Suprapubic skin (tissue), 4 donors: ENCODE results near the gene TMEM94.

Source experiments
- CTCF ChIP-seq, 2 donors: fragments of 200-600 bp in 1 of 2; fragments of 450-650 bp in 1 of 2; sonication (generic) in 1 of 2; IDR thresholded peaks; one replicate each; pipeline ENCODE4 v1.5.1; 2016 to 2019; ENCODE audit warnings: antibody characterized with exemption in 2 of 2, mild to moderate bottlenecking in 1 of 2, moderate library complexity in 1 of 2
- EP300 ChIP-seq: sonication (generic); formaldehyde crosslinking; IDR thresholded peaks from one replicate; pipeline ENCODE4 v1.6.1; 2017; ENCODE audit warnings: antibody characterized with exemption
- POLR2AphosphoS5 ChIP-seq, 3 donors: sonication (generic); formaldehyde crosslinking; IDR thresholded peaks; one replicate each; pipeline ENCODE4 v1.6.1; 2017; ENCODE audit warnings: antibody characterized with exemption in 3 of 3

DNA sequence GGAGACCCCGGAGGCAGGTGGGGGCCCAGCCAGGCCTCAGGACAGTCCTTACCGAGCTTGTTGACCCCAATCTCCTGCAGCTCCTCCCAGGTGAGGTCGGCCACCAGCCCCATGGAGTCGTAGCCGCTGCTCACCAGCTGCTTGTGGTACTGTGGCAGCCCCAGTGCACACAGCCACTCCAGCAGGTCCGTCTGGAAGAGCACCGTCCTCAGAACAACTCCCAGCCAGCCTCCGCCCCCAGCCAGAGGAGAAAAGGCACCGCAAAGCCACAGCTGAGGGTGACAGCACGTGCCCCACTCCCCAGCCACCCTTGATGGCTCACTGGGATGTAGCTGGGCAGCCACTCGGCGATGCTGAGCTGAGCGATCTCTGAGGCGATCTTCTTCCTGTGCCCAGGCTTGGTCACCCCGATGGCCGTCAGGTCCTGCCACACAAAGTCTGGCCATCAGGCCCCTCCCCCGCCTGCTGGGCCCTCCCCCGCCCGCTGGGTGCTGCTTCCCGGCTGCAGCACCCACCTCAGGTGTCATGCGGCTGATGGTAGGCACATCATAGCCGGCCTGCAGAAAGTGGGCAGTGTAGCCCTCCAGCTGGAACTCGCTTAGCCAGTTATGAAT, 47.0 kb downstream of the TMEM94 start:
- TF ChIP-seq CTCF (IDR thresholded peaks at IDR 0.05) (no peak), POLR2AphosphoS5 (IDR thresholded peaks at IDR 0.05) (no peak), EP300 (no peak)
